K562 (cell line): ENCODE results near the gene ATP2B1. TPM values are rescaled to one million over a fixed set of nuclear protein-coding genes. Genes with fewer than 3 reads are reported as not detected.

Experiments used
- ATAC-seq: fragments of 200-7000 bp; cut with Tn5 transposase; 3 replicates; pipeline ENCODE4 v1.9.1; 2020; ENCODE audit warnings: moderate library complexity
- BruUV-seq: library from RNA; stranded (reverse); fragments of 400-500 nt; replicated peaks from 2 replicates; lab custom pipeline; 2021; lab: Mats Ljungman, UMichigan
- CTCF ChIA-PET: fragments of 300-600 bp; formaldehyde crosslinking; extraction: SDS; loops from one replicate; lab custom pipeline; 2021; ENCODE audit warnings: low intra/inter-chr PET ratio; lab: Yijun Ruan, JAX
- POLR2A ChIA-PET: fragments of 300-600, 350-650 bp; sonication (Branson Sonifier 250); formaldehyde crosslinking; extraction: SDS; loops from one replicate; lab custom pipeline; 2021; ENCODE audit warnings: antibody characterized with exemption, inconsistent platforms; lab: Yijun Ruan, JAX
- DNase-seq, 4 experiments: peaks; one replicate each; pipeline versions ENCODE4 v3.0.0 to v3.0.0-alpha.2; 2011 to 2018; ENCODE audit warnings: low spot score in 3 of 4, mixed read lengths in 3 of 4; ENCODE audit errors: extremely low read depth in 1 of 4
- FAIRE-seq: peaks from 2 replicates; lab custom pipeline; 2011; peaks lifted over from hg19 to GRCh38; lab: Jason Lieb, UNC
- H2AFZ ChIP-seq: 2 replicates; pipeline ENCODE4 v1.6.0; 2011; ENCODE audit warnings: low read depth, low read length, control low read depth, inconsistent platforms
- H3K27ac ChIP-seq: fragments of 200-600 bp; 3 replicates; pipeline ENCODE4 v1.8.0; 2011; ENCODE audit warnings: low read depth, mild to moderate bottlenecking, control low read depth, inconsistent platforms, low read length, moderate library complexity, mixed read lengths; ENCODE audit errors: extremely low read depth
- H3K27me3 ChIP-seq, 2 experiments: fragments of 300-600 bp in 1 of 2; 2 replicates in 1 of 2; 3 replicates in 1 of 2; pipeline versions ENCODE4 v1.6.0 to v1.8.0; 2011; ENCODE audit warnings: inconsistent platforms in 2 of 2, low read length in 2 of 2, mild to moderate bottlenecking in 1 of 2, mixed read lengths in 1 of 2, moderate library complexity in 1 of 2; ENCODE audit not compliant: control insufficient read depth in 2 of 2, insufficient read depth in 2 of 2
- H3K36me3 ChIP-seq: fragments of 300-600 bp; 3 replicates; pipeline ENCODE4 v1.8.0; 2011; ENCODE audit warnings: mild to moderate bottlenecking, low read length, inconsistent platforms; ENCODE audit not compliant: control insufficient read depth, insufficient read depth
- H3K4me1 ChIP-seq, 2 experiments: fragments of 200-600 bp in 1 of 2; replicated peaks in 1 of 2; 2 replicates in 1 of 2; 3 replicates in 1 of 2; pipeline versions ENCODE4 v1.5.1 to v1.8.0; 2011; ENCODE audit warnings: inconsistent platforms in 2 of 2, low read length in 2 of 2, mild to moderate bottlenecking in 1 of 2, mixed read lengths in 1 of 2, moderate library complexity in 1 of 2; ENCODE audit not compliant: control insufficient read depth in 2 of 2, insufficient read depth in 2 of 2
- H3K4me2 ChIP-seq: 2 replicates; pipeline ENCODE4 v1.6.1; 2011; ENCODE audit warnings: low read length, control low read depth, inconsistent platforms, mixed read lengths; ENCODE audit not compliant: insufficient read depth
- H3K4me3 ChIP-seq: fragments of 200-600 bp; sonication (generic), shearing (Covaris generic); 2 replicates; pipeline ENCODE4 v1.5.1; 2016; ENCODE audit warnings: control low read depth, inconsistent platforms
- H3K79me2 ChIP-seq: fragments of 200-600 bp; 3 replicates; pipeline ENCODE4 v1.8.0; 2011; ENCODE audit warnings: low read length, inconsistent platforms; ENCODE audit not compliant: control insufficient read depth, insufficient read depth
- H3K9ac ChIP-seq, 2 experiments: 2 replicates each; pipeline versions ENCODE4 v1.6.0 to v1.6.1; 2011; ENCODE audit warnings: low read depth in 2 of 2, low read length in 2 of 2, control low read depth in 1 of 2, inconsistent platforms in 1 of 2, mild to moderate bottlenecking in 1 of 2, mixed read lengths in 1 of 2; ENCODE audit not compliant: insufficient read depth in 1 of 2
- H3K9me1 ChIP-seq: one replicate; pipeline ENCODE4 v1.6.0; 2011; ENCODE audit warnings: inconsistent platforms, mild to moderate bottlenecking, low read length, moderate library complexity; ENCODE audit not compliant: control insufficient read depth, insufficient read depth
- H3K9me3 ChIP-seq: replicated peaks from 2 replicates; pipeline ENCODE4 v1.5.1; 2011; ENCODE audit warnings: low read depth, low read length, inconsistent platforms; ENCODE audit not compliant: control insufficient read depth, insufficient read depth
- H4K20me1 ChIP-seq: replicated peaks from 2 replicates; pipeline ENCODE4 v1.6.1; 2011; ENCODE audit warnings: low read length, inconsistent platforms, mixed read lengths; ENCODE audit not compliant: control insufficient read depth, insufficient read depth
- ATF1 ChIP-seq, 2 experiments: fragments of 450-650 bp in 1 of 2; IDR thresholded peaks; 2 replicates each; pipeline ENCODE4 v1.6.1; 2016; ENCODE audit warnings: missing compliant biosample characterization in 1 of 2, missing genetic modification characterization in 1 of 2
- CBX5 ChIP-seq: IDR thresholded peaks from 2 replicates; pipeline ENCODE4 v1.6.1; 2014; ENCODE audit warnings: low read depth, borderline replicate concordance
- EHMT2 ChIP-seq: fragments of 450-650 bp; IDR thresholded peaks from 2 replicates; pipeline ENCODE4 v1.6.1; 2018; ENCODE audit warnings: antibody characterized with exemption
- HEY1 ChIP-seq: fragments of 250-450 bp; sonication (Bioruptor Pico); IDR thresholded peaks from 2 replicates; pipeline ENCODE4 v1.5.0; 2020; ENCODE audit warnings: mild to moderate bottlenecking, moderate library complexity, borderline replicate concordance
- HNRNPLL ChIP-seq: fragments of 200-400 bp; formaldehyde crosslinking; IDR thresholded peaks from 2 replicates; pipeline ENCODE4 v1.6.1; 2017; ENCODE audit warnings: low read length, low read depth, mild to moderate bottlenecking; ENCODE audit not compliant: poor library complexity, severe bottlenecking
- KLF13 ChIP-seq: fragments of 450-650 bp; IDR thresholded peaks from 2 replicates; pipeline ENCODE4 v1.6.1; 2016; ENCODE audit warnings: missing genetic modification characterization, low read depth, mild to moderate bottlenecking, missing compliant biosample characterization, moderate library complexity, borderline replicate concordance
- KLF16 ChIP-seq: IDR thresholded peaks from 2 replicates; pipeline ENCODE4 v1.6.1; 2016; ENCODE audit warnings: antibody characterized with exemption
- MAZ ChIP-seq, 2 experiments: fragments of 450-650 bp in 1 of 2; sonication (generic) in 1 of 2; formaldehyde crosslinking; IDR thresholded peaks in 1 of 2; conservative IDR thresholded peaks in 1 of 2; 2 replicates each; pipeline versions ENCODE4 v1.4.0 to v1.5.0; 2020; ENCODE audit warnings: mild to moderate bottlenecking in 1 of 2, missing genetic modification reagents in 1 of 2
- MCM7 ChIP-seq, 2 experiments: fragments of 450-650 bp; IDR thresholded peaks; 2 replicates each; pipeline ENCODE4 v1.6.1; 2016 to 2018
- NONO ChIP-seq, 2 experiments: fragments of 200-400 bp in 1 of 2; fragments of 450-650 bp in 1 of 2; formaldehyde crosslinking in 1 of 2; IDR thresholded peaks; 2 replicates each; pipeline ENCODE4 v1.6.1; 2017; ENCODE audit warnings: low read depth in 2 of 2, mild to moderate bottlenecking in 2 of 2, moderate library complexity in 2 of 2, low read length in 1 of 2
- RBBP5 ChIP-seq: fragments of 200-600 bp; sonication (generic); IDR thresholded peaks from 2 replicates; pipeline ENCODE4 v1.6.1; 2012; ENCODE audit warnings: borderline replicate concordance, mild to moderate bottlenecking, low read length, control low read depth, inconsistent platforms; ENCODE audit not compliant: insufficient read depth, poor library complexity, severe bottlenecking
- SOX6 ChIP-seq: fragments of 450-650 bp; IDR thresholded peaks from 2 replicates; pipeline ENCODE4 v1.6.1; 2014; ENCODE audit warnings: mild to moderate bottlenecking
- SRSF3 ChIP-seq: fragments of 200-400 bp; formaldehyde crosslinking; IDR thresholded peaks from 2 replicates; pipeline ENCODE4 v1.6.1; 2016; ENCODE audit warnings: mild to moderate bottlenecking, low read length, moderate library complexity; ENCODE audit not compliant: insufficient read depth
- TAF15 ChIP-seq: fragments of 200-400 bp; formaldehyde crosslinking; IDR thresholded peaks from 2 replicates; pipeline ENCODE4 v1.6.1; 2017; ENCODE audit warnings: mild to moderate bottlenecking, low read depth, low read length, moderate library complexity
- TRIM24 ChIP-seq, 2 experiments: fragments of 450-650 bp; IDR thresholded peaks; 2 replicates each; pipeline ENCODE4 v1.6.1; 2016
- ZBTB2 ChIP-seq: fragments of 450-650 bp; IDR thresholded peaks from 2 replicates; pipeline ENCODE4 v1.6.1; 2016; ENCODE audit warnings: antibody characterized with exemption
- ZNF212 ChIP-seq: fragments of 450-650 bp; formaldehyde crosslinking; IDR thresholded peaks from 2 replicates; pipeline ENCODE4 v1.4.0; 2020; ENCODE audit warnings: mild to moderate bottlenecking
- ZNF551 ChIP-seq: fragments of 250-450 bp; sonication (Bioruptor Pico); IDR thresholded peaks from 2 replicates; pipeline ENCODE4 v1.5.0; 2021; ENCODE audit warnings: mild to moderate bottlenecking, moderate library complexity
- WGBS: fragments of 100-300 bp; shearing (Covaris generic); methylation state at CpG from one replicate; pipeline ENCODE4 v1.1.6; 2016; ENCODE audit warnings: low coverage, mixed read lengths; ENCODE audit not compliant: insufficient coverage; ENCODE audit errors: missing lambda C conversion rate; 5-methylcytosine and 5-hydroxymethylcytosine counted together
- in situ Hi-C: fragments of 300-500 bp; cut with MboI; formaldehyde crosslinking; loops from 4 replicates; pipeline ENCODE4 v1.15.0; 2018; ENCODE audit warnings: inconsistent platforms, mixed read lengths
- intact Hi-C: fragments of 100-400 bp; cut with micrococcal nuclease; formaldehyde crosslinking; loops from 2 replicates; pipeline ENCODE4 v1.14.2; 2022
- polyA plus RNA-seq, 8 experiments: library from polyadenylated mRNA; depleted of rRNA in 4 of 8; stranded (reverse) in 5 of 8; unstranded in 3 of 8; fragments of >200 nt; fragmentation: Nextera tagmentation in 2 of 8; fragmentation: Illumina TruSeq in 1 of 8; extraction: Ambion mirVana in 2 of 8; extraction: Trizol in 1 of 8; gene quantifications; 2 replicates each; pipeline versions ENCODE4 v1.2.1 to v1.2.3, GENCODE V29; 2011 to 2014; ENCODE audit warnings: inconsistent platforms in 1 of 8, missing spikeins in 1 of 8
- total RNA-seq, 7 experiments: library from RNA; depleted of rRNA in 6 of 7; stranded (reverse); fragments of >200 nt in 6 of 7; fragmentation: Illumina TruSeq in 2 of 7; extraction: Trizol in 2 of 7; gene quantifications; 2 replicates each; pipeline versions ENCODE4 v1.2.1 to v1.2.3, GENCODE V29; 2011 to 2021; ENCODE audit warnings: low replicate concordance in 1 of 7
- TF ChIP-seq, protein P1 (sequence below): fragments of 250-450 bp; sonication (Bioruptor Pico); IDR thresholded peaks from 2 replicates; pipeline ENCODE4 v1.8.0; 2022; ENCODE audit warnings: moderate library complexity, mild to moderate bottlenecking, inconsistent platforms
- TF ChIP-seq, protein P2 (sequence below): fragments of 450-650 bp; conservative IDR thresholded peaks from 2 replicates; pipeline ENCODE4 v1.6.1; 2016; ENCODE audit warnings: missing genetic modification characterization, low read depth, mild to moderate bottlenecking, missing compliant biosample characterization, moderate library complexity

ATP2B1 gene
- total and polyA plus RNA-seq, 9 of the 15 experiments (the other 6 are each of a cell fraction or from before 2014, with no cell fraction given), result 8.6 to 39.0 (median 27.8) TPM

DNA sequence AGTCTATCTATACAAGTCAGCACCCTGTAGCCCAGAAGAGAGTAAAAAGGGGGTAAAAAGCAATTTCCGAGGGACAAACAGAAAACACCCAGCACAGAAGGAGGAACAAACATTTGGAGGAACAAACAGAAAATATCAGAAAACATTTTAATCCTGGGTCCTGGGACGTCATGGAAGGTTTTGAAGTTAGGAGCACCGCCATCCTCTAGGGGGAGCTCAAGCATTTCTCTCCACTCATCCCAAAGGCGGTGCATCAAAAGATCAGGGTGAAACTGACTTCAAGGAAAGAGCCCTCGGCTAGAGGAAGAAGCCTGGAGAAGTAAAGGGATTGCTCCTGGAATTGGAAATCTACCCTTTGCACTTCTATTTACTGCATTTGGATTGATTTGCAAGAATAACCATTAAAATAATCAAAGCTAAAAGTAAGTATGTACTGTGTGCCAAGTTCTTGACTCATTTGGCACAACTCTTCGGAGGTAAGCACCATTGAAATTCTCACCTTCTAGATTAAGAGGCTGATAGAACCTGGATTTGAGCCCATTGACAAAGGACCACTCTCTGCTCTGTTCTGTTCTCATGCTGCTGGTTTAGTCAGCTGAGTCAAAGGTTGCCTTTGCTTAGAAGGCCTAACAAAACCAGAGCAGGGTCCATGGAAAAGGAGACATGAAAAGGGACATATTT lies 165.6 kb downstream of the ATP2B1 start:
- no peaks in the 10 kb centered on the region for H3K79me2 ChIP-seq
- H3K27ac ChIP-seq, result no peak overlapping the region
- no peaks in the 10 kb centered on the region for H3K9me1 ChIP-seq
- in situ Hi-C loops (loop anchor here (25.0 kb wide), 1 partner anchor 1294 kb away; no protein-coding TSS in a partner anchor), intact Hi-C loops (loop anchor here (1.0 to 10.0 kb wide), 7 partner anchors 166 to 1414 kb away; partner anchors contain the start of genes ATP2B1 and CCER1)
- CTCF ChIA-PET, result interaction anchor here (0.8 to 1.1 kb wide), 2 partner anchors 560 kb away, joined by 3 to 5 read pairs; no protein-coding TSS in a partner anchor
- DNase-seq (peak; percentile 67 to 89 (median 70)), FAIRE-seq (peak; percentile 73), ATAC-seq (peak; percentile 81)
- POLR2A ChIA-PET, result interaction anchor here (0.6 to 1.8 kb wide), 3 partner anchors 10 to 580 kb away, joined by 3 to 5 read pairs (median 3); no protein-coding TSS in a partner anchor
- no peaks in the 10 kb centered on the region for H3K9me3 ChIP-seq
- BruUV-seq, result no TSS peak
- H2AFZ ChIP-seq, result no peak overlapping the region
- 28% methylated on average over 5 of the region's 6 CpGs for WGBS
- H3K4me1 ChIP-seq, result peaks cover 11 to 48% of the 10 kb centered on the region in 2 experiments
- no peak overlapping the region for H3K4me3 ChIP-seq
- no peak overlapping the region for H3K4me2 ChIP-seq
- H3K27me3 ChIP-seq, result no peaks in the 10 kb centered on the region
- no peaks in the 10 kb centered on the region for H3K36me3 ChIP-seq
- no peaks in the 10 kb centered on the region for H4K20me1 ChIP-seq
- H3K9ac ChIP-seq, result no peak overlapping the region
- TF ChIP-seq, protein P1, sequence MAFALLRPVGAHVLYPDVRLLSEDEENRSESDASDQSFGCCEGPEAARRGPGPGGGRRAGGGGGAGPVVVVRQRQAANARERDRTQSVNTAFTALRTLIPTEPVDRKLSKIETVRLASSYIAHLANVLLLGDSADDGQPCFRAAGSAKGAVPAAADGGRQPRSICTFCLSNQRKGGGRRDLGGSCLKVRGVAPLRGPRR, result no peak
- TF ChIP-seq SRSF3 (no peak), CBX5 (no peak), ZNF212 (CRISPR knock-in tag) (no peak), MCM7 (IDR thresholded peaks at IDR 0.05) (no peak), EHMT2 (no peak), MAZ (CRISPR knock-in tag; conservative IDR thresholded peaks at IDR 0.05 in 1 of 2, IDR thresholded peaks at IDR 0.05 in 1 of 2) (peak in 1 of 2 experiments; percentile 16; a peak in 1 of 4 replicates), HNRNPLL (no peak), ATF1 (CRISPR knock-in tag; IDR thresholded peaks at IDR 0.05) (no peak), ATF1 (tag; IDR thresholded peaks at IDR 0.05) (peak; percentile 26; the same call in 1 of the 2 replicates), RBBP5 (no peak), TAF15 (no peak), KLF13 (tag) (no peak), TRIM24 (IDR thresholded peaks at IDR 0.05) (no peak), KLF16 (peak; percentile 43; the same call in 1 of the 2 replicates), ZBTB2 (no peak), HEY1 (CRISPR knock-in tag) (no peak), ZNF551 (CRISPR knock-in tag) (no peak), NONO (IDR thresholded peaks at IDR 0.05; ENCODE audit: low read depth in 2 of 2, low read length in 1 of 2) (no peak), SOX6 (0 out of 2 replicates have a peak, but pooled peaks have one; percentile 19)
- TF ChIP-seq, protein P2, sequence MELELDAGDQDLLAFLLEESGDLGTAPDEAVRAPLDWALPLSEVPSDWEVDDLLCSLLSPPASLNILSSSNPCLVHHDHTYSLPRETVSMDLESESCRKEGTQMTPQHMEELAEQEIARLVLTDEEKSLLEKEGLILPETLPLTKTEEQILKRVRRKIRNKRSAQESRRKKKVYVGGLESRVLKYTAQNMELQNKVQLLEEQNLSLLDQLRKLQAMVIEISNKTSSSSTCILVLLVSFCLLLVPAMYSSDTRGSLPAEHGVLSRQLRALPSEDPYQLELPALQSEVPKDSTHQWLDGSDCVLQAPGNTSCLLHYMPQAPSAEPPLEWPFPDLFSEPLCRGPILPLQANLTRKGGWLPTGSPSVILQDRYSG, result no peak
